ENCODE results near the gene LHX3. TPM values are rescaled to one million over a fixed set of nuclear protein-coding genes. Genes with fewer than 3 reads are reported as not detected.
"Not testable (repeated sequence)": the region's sequence is repeated elsewhere in the genome, so short reads cannot be mapped to it uniquely, and the experiment has no call there.

Gene LHX3
- total RNA-seq, 1 donor from 2014 or later, result not detected

GRCh38 chr9:136237486-136238341, 32.8 kb upstream of the LHX3 start:
- FAIRE-seq (no peak), DNase-seq (ENCODE audit: low read depth) (no peak)
- H3K4me1 Mint-ChIP-seq (ENCODE audit: low read depth, unreplicated experiment), result peaks cover 13% of the 10 kb centered on the region
- no peak overlapping the region for H3K27ac ChIP-seq (ENCODE audit: low read depth, low read length)
- no peaks in the 10 kb centered on the region for H3K36me3 ChIP-seq (ENCODE audit: insufficient read depth, low read length)
- peaks cover 48% of the 10 kb centered on the region for H3K79me2 ChIP-seq (ENCODE audit: insufficient read depth, low read length)
- no peak overlapping the region for H2AFZ ChIP-seq (ENCODE audit: low read depth, low read length)
- H3K4me2 ChIP-seq (ENCODE audit: low read length), result no peak overlapping the region
- no peak overlapping the region for H3K27ac Mint-ChIP-seq (ENCODE audit: unreplicated experiment)
- H3K9me3 ChIP-seq (ENCODE audit: insufficient read depth, low read depth, low read length), result no peaks in the 10 kb centered on the region
- no peaks in the 10 kb centered on the region for H3K4me1 ChIP-seq (ENCODE audit: insufficient read depth, low read length)
- H3K27me3 ChIP-seq (ENCODE audit: insufficient read depth, low read length), result no peaks in the 10 kb centered on the region
- no peak for TF ChIP-seq EZH2 (IDR thresholded peaks at IDR 0.05; ENCODE audit: insufficient read depth, low read length)
- no peak for TF ChIP-seq CTCF (IDR thresholded peaks at IDR 0.05; ENCODE audit: insufficient read depth, low read depth, low read length)
- no peak overlapping the region for H3K4me3 Mint-ChIP-seq (ENCODE audit: unreplicated experiment)
- no peaks in the 10 kb centered on the region for H3K9me3 Mint-ChIP-seq (ENCODE audit: unreplicated experiment)
- no peak overlapping the region for H3K9ac ChIP-seq (ENCODE audit: low read length)
- peaks cover 19% of the 10 kb centered on the region for H3K36me3 Mint-ChIP-seq (ENCODE audit: low read depth, unreplicated experiment)
- H3K27me3 Mint-ChIP-seq (ENCODE audit: low read depth, unreplicated experiment), result no peaks in the 10 kb centered on the region
- peaks cover 86% of the 10 kb centered on the region for H4K20me1 ChIP-seq (ENCODE audit: insufficient read depth, low read length)
- no peak overlapping the region for H3K4me3 ChIP-seq (ENCODE audit: insufficient read depth, low read depth, low read length)

GRCh38 chr9:136236471-136237410, 31.8 kb upstream of the LHX3 start:
- Histone ChIP-seq H3K79me2 (ENCODE audit: insufficient read depth, low read length) (peaks cover 40% of the 10 kb centered on the region), H4K20me1 (ENCODE audit: insufficient read depth, low read length) (peaks cover 80% of the 10 kb centered on the region)
- not testable (repeated sequence) for H3K27me3 ChIP-seq (ENCODE audit: insufficient read depth, low read length); DNase-seq (ENCODE audit: low read depth); H3K27me3 Mint-ChIP-seq (ENCODE audit: low read depth, unreplicated experiment); H3K36me3 ChIP-seq (ENCODE audit: insufficient read depth, low read length); FAIRE-seq; H3K4me2 ChIP-seq (ENCODE audit: low read length); H3K9ac ChIP-seq (ENCODE audit: low read length); H3K27ac Mint-ChIP-seq (ENCODE audit: unreplicated experiment); H3K4me1 ChIP-seq (ENCODE audit: insufficient read depth, low read length); H3K9me3 ChIP-seq (ENCODE audit: insufficient read depth, low read depth, low read length); H3K4me3 ChIP-seq (ENCODE audit: insufficient read depth, low read depth, low read length); H3K27ac ChIP-seq (ENCODE audit: low read depth, low read length); H3K9me3 Mint-ChIP-seq (ENCODE audit: unreplicated experiment); H3K4me3 Mint-ChIP-seq (ENCODE audit: unreplicated experiment); H2AFZ ChIP-seq (ENCODE audit: low read depth, low read length)
- H3K36me3 Mint-ChIP-seq (ENCODE audit: low read depth, unreplicated experiment), result peaks cover 19% of the 10 kb centered on the region
- peaks cover 12% of the 10 kb centered on the region for H3K4me1 Mint-ChIP-seq (ENCODE audit: low read depth, unreplicated experiment)

- Mint-ChIP-seq H3K4me1 (ENCODE audit: low read depth, unreplicated experiment) (peaks cover 12% of the 10 kb centered on the region), H3K36me3 (ENCODE audit: low read depth, unreplicated experiment) (peaks cover 19% of the 10 kb centered on the region), H3K27ac (ENCODE audit: unreplicated experiment) (no peak overlapping the region), H3K9me3 (ENCODE audit: unreplicated experiment) (no peaks in the 10 kb centered on the region), H3K4me3 (ENCODE audit: unreplicated experiment) (no peak overlapping the region), H3K27me3 (ENCODE audit: low read depth, unreplicated experiment) (no peaks in the 10 kb centered on the region)
- Histone ChIP-seq H3K4me1 (ENCODE audit: insufficient read depth, low read length) (no peaks in the 10 kb centered on the region), H3K4me2 (ENCODE audit: low read length) (no peak overlapping the region), H2AFZ (ENCODE audit: low read depth, low read length) (no peak overlapping the region), H3K36me3 (ENCODE audit: insufficient read depth, low read length) (no peaks in the 10 kb centered on the region), H3K27me3 (ENCODE audit: insufficient read depth, low read length) (no peaks in the 10 kb centered on the region), H3K9me3 (ENCODE audit: insufficient read depth, low read depth, low read length) (no peaks in the 10 kb centered on the region), H3K4me3 (ENCODE audit: insufficient read depth, low read depth, low read length) (no peak overlapping the region), H3K79me2 (ENCODE audit: insufficient read depth, low read length) (peaks cover 32% of the 10 kb centered on the region), H3K27ac (ENCODE audit: low read depth, low read length) (no peak overlapping the region), H4K20me1 (ENCODE audit: insufficient read depth, low read length) (peaks cover 79% of the 10 kb centered on the region), H3K9ac (ENCODE audit: low read length) (no peak overlapping the region)
- no peak for FAIRE-seq
- TF ChIP-seq EZH2 (IDR thresholded peaks at IDR 0.05; ENCODE audit: insufficient read depth, low read length), result no peak
- TF ChIP-seq CTCF (IDR thresholded peaks at IDR 0.05; ENCODE audit: insufficient read depth, low read depth, low read length), result no peak
- no peak for DNase-seq (ENCODE audit: low read depth)
Measured at GRCh38 chr9:136235709-136236455, 31.0 kb upstream of the LHX3 start.
